Activated CD4-positive, alpha-beta T cell treated with anti-CD3 and anti-CD28 coated beads for 48 hours (primary cell): ENCODE data around the gene ADIRF.
"Not testable (repeated sequence)": the region's sequence is repeated elsewhere in the genome, so short reads cannot be mapped to it uniquely, and the experiment has no call there.

Experiments
- DNase-seq: peaks from one replicate; pipeline ENCODE4 v3.0.0-alpha.2; 2020

Gene ADIRF

GRCh38 chr10:86968271-86968993 lies at the start of gene ADIRF:
Gene ADIRF (plus strand): TSS chr10:86968482. CDS start chr10:86968545, 63 bp downstream.
- DNase-seq, result no peak

DNA sequence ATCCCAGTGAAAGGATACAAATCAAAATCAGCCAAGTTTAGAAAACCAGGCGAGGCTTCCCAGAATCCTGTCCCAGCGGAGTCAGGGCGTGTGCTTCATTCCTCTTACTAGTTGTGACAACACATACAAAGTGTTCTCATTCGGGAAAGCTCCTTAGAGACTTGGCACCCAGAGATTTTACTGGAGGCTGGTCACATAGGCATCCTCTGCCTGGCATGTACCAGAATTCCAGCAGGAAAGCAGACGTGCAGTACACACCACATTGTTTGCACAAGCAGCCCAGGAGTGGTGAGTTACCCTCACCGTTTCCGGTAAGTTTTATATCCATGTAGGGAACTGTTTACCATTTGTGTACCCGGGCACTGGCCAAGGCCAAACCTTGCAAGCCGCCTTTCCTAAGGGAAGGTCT lies 45.7 kb upstream of the ADIRF start:
- DNase-seq, result no peak

DNA sequence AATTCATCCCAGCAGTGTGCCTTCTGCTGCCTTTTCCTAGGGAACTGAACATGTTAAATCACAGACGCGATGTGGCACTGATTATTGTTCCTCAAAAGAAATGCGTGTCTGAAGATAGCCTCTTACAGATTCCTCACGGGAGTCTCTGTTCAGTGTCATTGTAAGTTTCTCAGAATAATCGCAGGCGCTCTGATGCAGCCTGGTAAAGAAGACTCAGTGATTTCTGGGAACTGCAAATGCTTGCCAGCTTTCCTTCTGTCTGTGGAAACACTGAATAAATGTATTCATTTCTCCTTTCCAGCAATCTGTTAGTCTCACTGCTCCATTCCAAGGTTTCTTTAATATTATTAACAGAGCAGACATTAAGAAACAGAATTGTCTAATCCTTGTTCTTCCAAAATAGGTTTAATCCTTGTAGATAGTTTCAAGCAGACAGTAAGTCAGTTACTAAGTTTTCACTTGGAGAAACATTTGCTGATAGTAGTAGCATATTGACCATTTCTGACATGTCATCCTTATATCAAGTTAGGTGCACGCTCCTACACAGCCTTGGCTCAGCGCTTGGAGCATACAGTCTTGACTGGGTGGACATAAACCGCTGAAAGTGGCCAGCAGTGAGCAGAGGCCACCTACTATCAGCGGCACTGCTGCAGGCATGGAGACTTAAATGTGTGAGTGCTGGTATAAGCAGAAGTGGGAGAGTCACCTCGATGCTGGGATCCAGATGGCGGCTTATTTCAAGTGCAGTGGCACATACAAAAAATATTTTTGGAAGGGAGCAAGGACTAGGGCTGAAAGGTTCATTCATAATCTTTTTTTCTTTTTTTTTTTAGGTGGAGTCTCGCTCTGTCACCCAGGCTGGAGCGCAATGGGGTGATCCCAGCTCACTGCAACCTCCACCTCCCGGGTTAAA lies 38.6 kb upstream of the ADIRF start:
- no peak for DNase-seq

GRCh38 chr10:86931872-86932271 lies 36.4 kb upstream of the ADIRF start:
- no peak for DNase-seq

DNA sequence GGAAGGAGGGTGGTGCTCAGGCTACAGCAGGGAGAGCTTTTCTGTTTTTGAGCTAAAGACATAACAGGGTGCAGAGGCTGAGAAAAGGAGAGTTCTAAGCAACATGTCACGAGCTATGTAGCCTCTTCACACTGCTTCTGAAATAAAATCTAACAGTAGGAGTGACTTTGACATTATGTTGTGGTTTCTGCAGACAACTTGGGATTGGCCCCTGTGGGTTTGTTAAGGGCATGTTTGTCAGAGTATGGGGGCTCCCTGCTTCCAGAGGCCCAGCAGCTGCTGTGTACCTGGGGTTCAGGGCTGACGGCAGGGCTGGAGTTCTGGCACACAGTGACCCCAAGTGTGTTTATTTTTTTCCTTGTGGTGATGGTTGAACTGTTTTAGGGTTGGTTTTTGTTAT lies 35.6 kb upstream of the ADIRF start:
- DNase-seq, result no peak

DNA sequence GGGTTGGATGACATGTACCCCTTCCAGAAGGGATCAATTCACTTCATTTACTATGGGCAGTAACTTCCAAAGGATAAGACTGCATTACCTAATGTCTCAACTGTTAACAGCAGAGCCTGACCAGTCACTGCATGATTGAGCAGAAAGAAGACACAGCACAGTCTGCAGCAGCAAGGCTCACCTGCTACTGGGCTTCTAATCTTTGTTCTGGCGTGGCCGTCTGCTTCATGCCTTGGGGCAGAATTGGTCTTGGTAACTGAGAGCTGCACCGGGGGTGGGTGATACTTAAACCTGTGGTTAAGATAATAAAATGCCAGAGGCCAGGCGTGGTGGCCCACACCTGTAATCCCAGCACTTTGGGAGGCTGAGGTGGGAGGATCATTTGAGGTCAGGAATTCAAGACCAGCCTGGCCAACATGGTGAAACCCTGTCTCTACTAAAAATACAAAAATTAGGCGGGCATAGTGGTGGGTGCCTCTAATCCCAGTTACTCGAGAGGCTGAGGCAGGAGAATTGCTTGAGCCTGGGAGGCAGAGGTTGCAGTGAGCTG lies 34.0 kb upstream of the ADIRF start:
- DNase-seq, result not testable (repeated sequence)

- DNase-seq, result no peak
Measured at GRCh38 chr10:86936661-86937501, 31.4 kb upstream of the ADIRF start.

DNA sequence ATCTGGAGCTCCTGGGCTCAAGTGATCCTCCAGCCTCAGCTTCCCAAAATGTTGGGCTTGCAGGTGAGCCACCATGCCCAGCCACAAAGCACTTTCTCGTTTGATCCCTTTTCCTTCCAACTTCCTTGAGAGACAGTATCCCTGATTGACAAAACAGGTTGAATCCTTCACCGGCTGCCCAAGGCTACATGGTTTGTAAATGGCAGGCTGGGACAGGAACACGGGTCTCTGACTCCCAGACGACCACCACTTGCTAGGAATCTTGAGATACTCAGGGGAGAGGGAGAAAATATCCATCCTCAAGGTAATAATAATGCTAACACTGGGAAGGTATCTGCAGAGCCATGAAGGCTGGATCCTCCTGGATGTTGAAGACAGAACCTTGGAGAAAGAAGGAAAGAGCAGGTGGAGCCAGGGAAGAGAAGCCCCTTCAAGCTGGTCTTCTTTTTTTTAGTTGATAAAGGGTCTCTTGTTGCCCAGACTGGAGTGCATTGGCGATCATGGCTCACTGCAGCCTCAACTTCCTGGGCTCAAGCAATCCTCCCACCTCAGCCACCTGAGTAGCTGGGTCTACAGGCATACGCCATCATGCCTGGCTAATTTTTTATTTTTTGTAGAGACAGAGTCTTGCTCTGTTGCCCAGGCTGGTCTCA lies 30.7 kb upstream of the ADIRF start:
- no peak for DNase-seq

GRCh38 chr10:86938260-86938659 lies 30.0 kb upstream of the ADIRF start:
- DNase-seq, result no peak

DNA sequence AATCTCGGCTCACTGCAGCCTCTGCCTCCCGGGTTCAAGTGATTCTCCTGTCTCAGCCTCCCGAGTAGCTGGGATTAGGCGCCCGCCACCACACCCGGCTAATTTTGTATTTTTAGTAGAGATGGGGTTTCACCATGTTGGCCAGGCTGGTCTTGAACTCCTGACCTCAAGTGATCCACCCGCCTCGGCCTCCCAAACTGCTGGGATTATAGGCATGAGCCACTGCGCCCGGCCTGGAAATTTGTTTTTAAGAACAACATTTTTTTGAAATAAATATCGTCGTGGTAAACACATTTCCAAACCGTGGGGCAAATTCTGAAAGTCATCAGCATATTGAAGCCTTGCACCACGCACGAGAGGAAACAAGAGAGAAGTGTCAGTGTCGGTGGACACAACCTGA lies 28.2 kb upstream of the ADIRF start:
- not testable (repeated sequence) for DNase-seq

DNA sequence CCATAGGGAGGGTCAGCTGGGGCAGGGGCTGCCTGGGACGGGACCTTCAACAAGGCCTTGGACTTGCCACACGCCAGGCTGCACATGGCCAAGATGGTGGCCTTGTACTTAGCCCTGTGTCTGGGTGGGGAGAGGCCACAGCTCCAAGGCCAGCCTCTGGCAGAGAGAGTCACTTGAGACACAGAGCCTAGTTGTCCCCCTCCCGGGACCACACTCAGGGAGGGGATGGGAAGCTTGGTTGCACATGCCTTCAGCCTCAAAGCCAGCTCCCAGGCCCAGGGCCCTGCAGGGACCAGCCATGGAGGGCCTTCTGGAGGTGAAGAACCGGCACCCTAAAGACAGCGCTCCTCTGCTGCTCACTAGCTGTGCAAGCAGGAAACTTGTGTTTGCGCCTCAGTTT lies 27.6 kb upstream of the ADIRF start:
- no peak for DNase-seq

DNA sequence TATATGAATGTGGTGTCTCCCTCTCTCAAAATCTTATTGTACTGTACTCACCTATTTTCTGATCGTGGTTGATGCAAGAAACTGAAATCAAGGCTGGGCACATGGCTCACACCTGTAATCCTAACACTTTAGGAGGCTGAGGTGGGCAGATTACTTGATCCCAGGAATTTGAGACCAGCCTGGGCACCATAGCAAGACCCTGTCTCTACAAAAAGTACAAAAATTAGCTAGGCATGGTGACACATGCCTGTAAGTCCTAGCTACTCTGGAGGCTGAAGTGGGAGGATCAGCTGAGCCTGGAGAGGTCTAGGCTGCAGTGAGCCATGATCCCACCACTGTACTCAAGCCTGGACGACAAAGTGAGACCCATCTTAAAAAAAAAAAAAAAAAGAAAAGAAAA lies 26.9 kb upstream of the ADIRF start:
- DNase-seq, result no peak

DNA sequence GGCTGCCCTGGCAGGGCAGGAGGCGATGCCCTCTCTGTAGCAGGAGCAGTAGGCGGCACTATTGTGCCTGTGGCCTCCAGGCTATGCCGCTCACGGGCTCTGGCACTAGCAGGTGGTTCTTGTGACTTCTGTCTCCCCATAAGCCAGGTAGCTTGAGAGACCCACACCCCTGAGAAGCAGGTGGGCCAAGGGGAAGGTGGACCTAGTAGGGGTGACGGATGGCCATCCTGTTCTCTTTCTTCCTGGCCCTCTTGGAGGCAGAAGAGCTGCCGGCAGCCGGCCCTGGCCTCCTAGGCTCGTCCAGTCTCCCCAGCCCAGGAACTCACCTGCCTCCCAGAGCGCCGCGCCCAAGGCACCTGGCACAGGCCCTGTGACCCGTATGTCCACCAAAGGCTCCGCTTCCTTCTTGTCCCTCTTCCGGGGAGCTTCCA lies 26.3 kb upstream of the ADIRF start:
- DNase-seq, result no peak

DNA sequence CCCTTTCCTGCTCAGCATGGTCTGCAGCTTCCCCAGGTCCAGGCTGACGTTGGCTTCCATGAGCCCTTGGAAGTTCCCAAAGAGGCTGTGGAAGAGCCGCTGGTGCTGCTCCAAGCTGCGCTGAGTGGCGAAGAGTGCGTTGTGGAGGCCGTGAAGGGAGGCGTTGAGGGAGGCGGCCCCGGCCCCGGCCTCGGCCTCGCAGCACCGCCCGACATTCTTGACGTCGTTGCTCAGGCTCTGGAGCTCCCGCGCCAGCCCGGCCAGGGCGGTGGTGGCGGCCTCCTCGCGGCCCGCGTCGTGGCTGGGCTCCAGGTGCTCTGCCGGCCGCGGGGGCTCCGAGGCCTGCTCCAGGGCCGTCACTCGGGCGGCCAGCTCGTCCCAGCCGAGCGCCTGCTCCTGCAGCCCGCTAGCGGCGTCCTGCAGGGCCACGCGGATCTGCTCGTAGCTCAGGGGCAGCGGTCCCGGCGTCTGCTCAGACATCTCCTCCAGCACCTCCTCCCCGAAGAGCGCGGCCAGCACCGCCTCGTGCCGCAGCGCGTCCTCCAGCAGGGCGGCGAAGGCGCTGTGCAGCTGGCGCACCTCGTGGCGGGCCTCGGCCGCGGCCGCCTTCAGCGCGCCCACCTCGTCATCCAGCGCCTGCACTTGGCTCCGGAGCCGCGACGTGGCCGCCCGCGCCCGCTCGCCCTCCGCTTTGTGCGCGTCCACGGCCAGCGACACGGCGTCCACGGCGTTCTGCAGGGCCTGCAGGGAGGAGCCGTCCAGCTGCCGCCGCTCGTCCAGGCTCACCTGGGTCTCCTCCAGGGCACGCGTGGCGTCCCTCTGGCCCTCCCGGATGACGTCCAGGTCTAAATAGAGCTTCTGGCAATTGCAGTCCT lies 25.6 kb upstream of the ADIRF start:
- DNase-seq, result no peak

- no peak for DNase-seq
Measured at GRCh38 chr10:86943316-86944030, 24.8 kb upstream of the ADIRF start.

DNA sequence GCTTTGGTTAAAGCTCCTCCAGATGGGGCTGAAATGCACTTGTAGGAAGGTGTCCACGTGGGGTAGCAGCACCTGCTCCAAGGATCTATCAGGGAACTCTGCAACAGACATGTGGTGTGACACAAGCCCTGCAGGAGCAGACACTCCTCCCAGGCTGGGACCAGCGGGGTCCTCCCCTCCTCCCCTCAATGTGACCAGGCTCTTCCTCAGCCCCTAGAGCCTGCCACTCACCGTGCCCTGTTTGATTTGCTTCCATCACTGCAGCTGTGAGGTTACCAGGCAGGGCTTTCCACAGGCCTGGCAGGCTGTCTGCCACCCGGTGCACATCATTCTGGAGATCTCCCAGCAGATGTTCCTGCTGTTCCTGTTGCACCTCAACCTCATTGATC lies 24.3 kb upstream of the ADIRF start:
- DNase-seq, result no peak

DNA sequence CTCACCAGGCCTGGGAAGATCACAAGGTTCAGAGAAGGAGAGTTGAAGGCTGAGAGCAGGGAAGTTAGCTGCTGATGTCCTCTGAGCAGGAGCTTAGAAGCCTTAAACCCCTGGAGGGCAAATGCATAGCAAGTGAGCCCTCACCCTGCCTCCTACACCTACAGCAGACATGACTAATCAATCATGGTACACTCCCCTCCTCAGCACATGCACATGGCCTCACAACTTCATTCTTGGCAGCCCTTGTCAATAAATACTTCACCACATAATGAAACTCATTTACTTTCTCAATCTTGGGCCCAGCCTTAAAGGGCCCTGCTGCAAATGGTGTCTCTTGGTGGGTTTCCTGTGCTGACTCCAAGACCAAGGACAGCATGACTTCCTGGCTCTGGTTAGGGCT lies 23.8 kb upstream of the ADIRF start:
- no peak for DNase-seq

GRCh38 chr10:86944907-86945306 lies 23.4 kb upstream of the ADIRF start:
- no peak for DNase-seq

DNA sequence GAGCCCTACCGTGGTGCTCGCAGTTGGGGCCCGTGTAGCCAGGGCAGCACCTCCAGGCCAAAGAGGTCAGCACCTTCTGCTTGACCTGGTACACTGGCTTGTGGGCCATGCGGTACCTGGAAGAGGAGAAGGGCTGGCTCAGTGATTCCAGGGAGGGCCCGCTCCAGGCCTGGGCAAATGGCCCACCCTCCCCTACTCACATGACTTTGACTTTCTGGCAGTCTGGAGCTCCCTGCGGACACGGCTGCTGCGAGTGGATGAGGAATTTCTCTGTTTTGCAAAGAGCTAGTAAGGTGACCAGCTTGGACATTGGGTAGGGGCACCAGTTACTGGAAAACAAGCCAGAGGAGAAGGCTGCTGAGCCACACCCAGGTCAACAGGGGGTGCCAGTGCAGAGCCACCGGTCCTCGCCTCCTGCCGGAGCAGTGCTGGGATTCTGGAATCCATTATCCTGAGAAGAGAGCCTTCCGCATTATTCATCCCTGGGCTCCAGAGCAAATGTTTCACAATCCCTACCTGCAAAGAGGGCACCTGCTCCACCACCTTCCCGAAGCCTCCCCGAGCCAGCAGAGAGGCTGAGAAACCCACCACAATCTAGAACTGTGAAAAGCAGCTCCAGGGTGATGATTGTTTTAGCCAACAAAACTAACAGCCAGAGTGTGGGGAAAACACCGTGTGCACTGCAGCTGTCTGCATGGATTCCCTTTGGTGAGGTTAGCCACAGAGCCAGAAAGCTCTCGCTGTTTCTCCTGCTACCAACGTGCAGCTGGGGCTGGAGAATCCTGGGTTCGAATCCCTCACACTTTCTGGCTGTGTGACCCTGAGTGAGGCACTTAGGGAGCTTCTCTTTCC lies 22.7 kb upstream of the ADIRF start:
- DNase-seq, result no peak
